Activated CD4-positive, alpha-beta T cell treated with anti-CD3 and anti-CD28 coated beads, Interleukin-2, amount 50 U/mL, for 4 hours (primary cell): Measurements from ENCODE around the gene SUPT7L.
"Not testable (repeated sequence)": the region's sequence is repeated elsewhere in the genome, so short reads cannot be mapped to it uniquely, and the experiment has no call there.

ENCODE experiments used
- DNase-seq, 2 experiments: peaks; one replicate each; pipeline ENCODE4 v3.0.0-alpha.2; 2020

SUPT7L gene

GRCh38 chr2:27663285-27664153 is at the start of gene SUPT7L, which contains the start of gene SLC4A1AP:
Gene SUPT7L (minus strand): TSS chr2:27663614. CDS start chr2:27662192, 1,422 bp downstream.
Gene SLC4A1AP (plus strand): TSS chr2:27663889. CDS start chr2:27663915, 26 bp downstream.
- DNase-seq, result peak; percentile 58 to 62

- DNase-seq, result no peak
These were observed 49.8 kb upstream of the SUPT7L start for GRCh38 chr2:27713201-27713600.

- DNase-seq, result no peak
These were observed 49.1 kb upstream of the SUPT7L start for GRCh38 chr2:27712522-27712921.

- no peak for DNase-seq
These were observed 48.4 kb upstream of the SUPT7L start for GRCh38 chr2:27711804-27712203.

- no peak for DNase-seq
These were observed 47.4 kb upstream of the SUPT7L start for GRCh38 chr2:27710640-27711430.

GRCh38 chr2:27709960-27710575 is 46.7 kb upstream of the SUPT7L start:
- no peak for DNase-seq

- no peak for DNase-seq
These were observed 45.9 kb upstream of the SUPT7L start for GRCh38 chr2:27709326-27709725.

- no peak for DNase-seq
These were observed 45.3 kb upstream of the SUPT7L start for GRCh38 chr2:27708666-27709065.

- DNase-seq, result no peak
These were observed 44.8 kb upstream of the SUPT7L start for GRCh38 chr2:27708257-27708654.

GRCh38 chr2:27707462-27708256 is 44.2 kb upstream of the SUPT7L start:
- DNase-seq, result no peak

GRCh38 chr2:27705851-27706622 is 42.6 kb upstream of the SUPT7L start:
- DNase-seq, result no peak

GRCh38 chr2:27704342-27704876 is 41.0 kb upstream of the SUPT7L start:
- DNase-seq, result no peak

GRCh38 chr2:27703638-27704341 is 40.4 kb upstream of the SUPT7L start:
- DNase-seq, result peak; percentile 84 to 86

- no peak for DNase-seq
These were observed 38.9 kb upstream of the SUPT7L start for GRCh38 chr2:27702302-27702701.

- no peak for DNase-seq
These were observed 38.3 kb upstream of the SUPT7L start for GRCh38 chr2:27701676-27702075.

- no peak for DNase-seq
These were observed 34.2 kb upstream of the SUPT7L start for GRCh38 chr2:27697660-27698059.

GRCh38 chr2:27690052-27690451 is 26.6 kb upstream of the SUPT7L start:
- no peak for DNase-seq

GRCh38 chr2:27689424-27689823 is 26.0 kb upstream of the SUPT7L start:
- DNase-seq, result no peak

- no peak for DNase-seq
These were observed 23.8 kb upstream of the SUPT7L start for GRCh38 chr2:27687232-27687631.

GRCh38 chr2:27685577-27685976 is 22.2 kb upstream of the SUPT7L start:
- no peak for DNase-seq

GRCh38 chr2:27685006-27685405 is 21.6 kb upstream of the SUPT7L start:
- not testable (repeated sequence) for DNase-seq
